BE2C (cell line): ENCODE results near the gene TRUB2.

Experiments used
- DNase-seq: peaks from one replicate; pipeline ENCODE4 v3.0.0-alpha.2; 2020
- H3K27me3 ChIP-seq: fragments of 250-450 bp; sonication (Bioruptor Pico); 2 replicates; pipeline ENCODE4 v1.5.1; 2020; ENCODE audit warnings: mild to moderate bottlenecking
- H3K36me3 ChIP-seq: fragments of 250-450 bp; sonication (Bioruptor Pico); 2 replicates; pipeline ENCODE4 v1.5.1; 2020; ENCODE audit warnings: mild to moderate bottlenecking
- H3K4me1 ChIP-seq: fragments of 250-450 bp; sonication (Bioruptor Pico); 2 replicates; pipeline ENCODE4 v1.5.1; 2020
- H3K4me3 ChIP-seq: 2 replicates; pipeline ENCODE4 v1.5.1; 2011; ENCODE audit warnings: low read depth, low read length
- H3K9me3 ChIP-seq: fragments of 250-450 bp; sonication (Bioruptor Pico); 2 replicates; pipeline ENCODE4 v1.5.1; 2020
- TF ChIP-seq, protein P1 (sequence below): IDR thresholded peaks from 2 replicates; pipeline ENCODE4 v1.5.1; 2012; ENCODE audit warnings: mild to moderate bottlenecking, low read depth, low read length

The TRUB2 gene

DNA sequence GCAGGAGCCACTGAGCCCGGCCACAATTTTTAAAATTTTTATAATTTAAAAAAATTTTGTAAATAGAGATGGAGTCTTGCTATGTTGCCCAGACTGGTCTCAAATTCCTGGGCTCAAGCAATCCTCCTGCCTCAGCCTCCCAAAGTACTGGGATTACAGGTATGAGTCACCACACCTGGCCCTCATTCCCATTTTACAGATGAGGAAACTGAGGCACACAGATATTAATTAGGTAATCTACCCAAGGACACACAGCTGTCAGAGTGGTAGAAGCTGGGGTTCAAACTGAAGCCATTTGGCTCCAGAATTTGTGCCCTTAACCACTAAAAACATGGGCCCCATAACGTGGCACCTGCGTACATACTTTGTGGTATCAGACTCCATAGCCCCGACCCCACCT is 7.5 kb downstream of the TRUB2 start:
- no peak overlapping the region for H3K4me3 ChIP-seq
- no peaks in the 10 kb centered on the region for H3K27me3 ChIP-seq
- DNase-seq = no peak
- TF ChIP-seq, protein P1, sequence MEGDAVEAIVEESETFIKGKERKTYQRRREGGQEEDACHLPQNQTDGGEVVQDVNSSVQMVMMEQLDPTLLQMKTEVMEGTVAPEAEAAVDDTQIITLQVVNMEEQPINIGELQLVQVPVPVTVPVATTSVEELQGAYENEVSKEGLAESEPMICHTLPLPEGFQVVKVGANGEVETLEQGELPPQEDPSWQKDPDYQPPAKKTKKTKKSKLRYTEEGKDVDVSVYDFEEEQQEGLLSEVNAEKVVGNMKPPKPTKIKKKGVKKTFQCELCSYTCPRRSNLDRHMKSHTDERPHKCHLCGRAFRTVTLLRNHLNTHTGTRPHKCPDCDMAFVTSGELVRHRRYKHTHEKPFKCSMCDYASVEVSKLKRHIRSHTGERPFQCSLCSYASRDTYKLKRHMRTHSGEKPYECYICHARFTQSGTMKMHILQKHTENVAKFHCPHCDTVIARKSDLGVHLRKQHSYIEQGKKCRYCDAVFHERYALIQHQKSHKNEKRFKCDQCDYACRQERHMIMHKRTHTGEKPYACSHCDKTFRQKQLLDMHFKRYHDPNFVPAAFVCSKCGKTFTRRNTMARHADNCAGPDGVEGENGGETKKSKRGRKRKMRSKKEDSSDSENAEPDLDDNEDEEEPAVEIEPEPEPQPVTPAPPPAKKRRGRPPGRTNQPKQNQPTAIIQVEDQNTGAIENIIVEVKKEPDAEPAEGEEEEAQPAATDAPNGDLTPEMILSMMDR = no peak
- no peaks in the 10 kb centered on the region for H3K4me1 ChIP-seq
- peaks cover 57% of the 10 kb centered on the region for H3K36me3 ChIP-seq
- no peaks in the 10 kb centered on the region for H3K9me3 ChIP-seq

DNA sequence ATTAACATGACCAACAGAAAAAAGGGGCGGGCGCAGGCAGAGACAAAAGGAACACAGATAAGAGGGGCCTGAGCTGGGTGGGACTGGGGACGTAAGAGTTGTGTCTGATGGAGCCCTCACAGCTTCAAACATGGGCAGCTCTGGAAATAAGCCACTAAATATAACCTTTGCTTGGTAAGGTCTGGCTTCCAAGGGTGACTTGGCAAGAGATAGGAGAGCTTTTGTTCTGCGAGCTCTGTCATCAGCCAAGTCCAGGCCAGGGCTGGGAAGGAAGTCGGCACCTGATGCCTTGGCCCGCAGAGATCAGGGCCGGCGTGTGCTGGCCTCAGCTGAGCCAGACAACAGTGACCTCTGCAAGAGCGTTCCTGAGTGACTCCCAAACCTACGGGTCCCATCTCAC is 11.8 kb downstream of the TRUB2 start:
- TF ChIP-seq, protein P1 = no peak
- DNase-seq = no peak
- Histone ChIP-seq H3K36me3 (peaks cover 34% of the 10 kb centered on the region), H3K27me3 (no peaks in the 10 kb centered on the region), H3K4me3 (no peak overlapping the region), H3K9me3 (no peaks in the 10 kb centered on the region), H3K4me1 (no peaks in the 10 kb centered on the region)

DNA sequence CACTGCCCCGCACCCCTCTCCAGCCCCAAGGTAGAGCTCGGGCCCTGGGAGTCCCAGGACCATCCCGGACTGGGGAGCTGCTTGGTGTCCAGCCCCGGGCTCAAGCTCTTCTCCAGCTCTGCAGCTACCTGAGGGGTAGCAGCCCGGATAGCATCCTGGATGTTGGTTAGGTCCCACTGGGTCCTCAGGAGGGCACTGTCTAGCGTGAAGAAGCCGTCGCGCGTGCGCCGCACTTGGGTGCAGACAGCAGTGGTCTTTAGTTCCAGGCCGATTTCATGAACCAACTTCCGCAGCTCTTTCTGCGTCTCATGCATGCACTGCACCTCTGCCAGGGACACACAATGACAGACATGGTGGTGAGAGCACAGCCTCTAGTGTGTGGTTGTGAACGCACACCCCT is 12.7 kb downstream of the TRUB2 start:
- H3K36me3 ChIP-seq = peaks cover 26% of the 10 kb centered on the region
- TF ChIP-seq, protein P1 = no peak

DNA sequence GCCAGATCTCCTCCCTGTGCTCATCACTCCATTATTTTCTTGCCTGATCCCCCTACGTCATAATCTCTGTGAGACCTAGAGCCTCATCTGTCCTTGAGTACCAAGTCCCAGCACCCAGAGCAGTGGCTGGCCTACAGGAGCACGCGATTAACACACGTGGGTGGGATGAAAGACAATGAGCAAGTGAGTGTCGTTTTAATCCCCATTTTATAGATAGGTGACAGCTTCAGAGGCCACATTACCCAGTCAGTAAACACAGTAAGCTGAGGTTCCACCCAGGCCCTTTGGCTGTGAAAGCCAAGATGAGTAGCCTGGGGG is 17.3 kb downstream of the TRUB2 start:
- DNase-seq = no peak
- Histone ChIP-seq H3K4me1 (no peaks in the 10 kb centered on the region), H3K9me3 (no peaks in the 10 kb centered on the region), H3K4me3 (no peak overlapping the region), H3K36me3 (peaks cover 9% of the 10 kb centered on the region), H3K27me3 (no peaks in the 10 kb centered on the region)
- TF ChIP-seq, protein P1 = no peak

More for the DNA sequence above, 12.7 kb downstream of the TRUB2 start:
- H3K4me1 ChIP-seq = no peaks in the 10 kb centered on the region
- DNase-seq = no peak
- no peaks in the 10 kb centered on the region for H3K9me3 ChIP-seq
- no peaks in the 10 kb centered on the region for H3K27me3 ChIP-seq
- H3K4me3 ChIP-seq = no peak overlapping the region

DNA sequence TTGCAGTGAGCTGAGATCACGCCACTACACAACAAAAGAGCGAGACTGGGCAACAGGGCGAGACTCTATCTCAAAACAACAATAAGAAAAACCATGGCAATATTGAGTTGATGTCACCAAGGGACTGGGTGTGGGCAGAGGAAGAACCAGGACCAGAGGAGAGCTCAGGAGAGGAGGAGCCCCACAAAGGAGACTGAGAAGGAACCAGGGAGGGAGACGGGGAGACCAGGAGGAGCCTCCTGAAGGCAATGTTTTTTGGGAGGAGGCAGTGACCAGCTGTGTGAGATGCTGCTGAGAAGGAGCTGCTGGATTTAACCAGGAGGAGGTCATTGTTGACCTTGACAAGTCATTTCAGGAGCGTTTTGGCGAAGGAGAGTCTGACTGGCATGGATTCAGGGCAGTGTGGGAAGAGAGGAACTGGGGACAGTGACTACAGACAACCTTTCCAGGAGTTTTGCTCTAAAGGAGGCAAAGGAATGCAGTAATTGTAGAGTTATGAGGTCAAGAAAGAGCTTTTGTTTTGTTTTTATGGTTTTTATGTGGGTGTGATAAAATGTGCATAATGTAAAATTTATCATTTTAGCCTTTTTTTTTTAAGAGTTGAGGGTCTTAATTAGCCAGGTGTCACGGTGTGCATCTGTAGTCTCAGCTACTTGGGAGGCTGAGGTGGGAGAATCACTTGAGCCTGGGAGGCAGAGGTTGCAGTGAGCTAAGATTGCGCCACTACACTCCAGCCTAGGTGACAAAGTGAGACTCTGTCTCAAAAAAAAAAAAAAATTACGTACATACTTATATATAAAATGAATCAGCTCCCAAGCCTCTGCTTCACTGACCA is 17.9 kb downstream of the TRUB2 start:
- H3K27me3 ChIP-seq = no peaks in the 10 kb centered on the region
- H3K9me3 ChIP-seq = no peaks in the 10 kb centered on the region
- H3K4me3 ChIP-seq = no peak overlapping the region
- DNase-seq = no peak
- TF ChIP-seq, protein P1 = no peak
- no peaks in the 10 kb centered on the region for H3K4me1 ChIP-seq
- H3K36me3 ChIP-seq = peaks cover 3% of the 10 kb centered on the region
